ENCODE results near the gene CENPA. TPM values are rescaled to one million over a fixed set of nuclear protein-coding genes. Genes with fewer than 3 reads are reported as not detected.

CENPA gene
- total RNA-seq, 1 donor from 2014 or later: not detected

- DNase-seq (ENCODE audit: low read depth) (peak; percentile 37), FAIRE-seq (peak; percentile 83)
- no peaks in the 10 kb centered on the region for H3K36me3 ChIP-seq (ENCODE audit: control insufficient read depth, insufficient read depth, low read length)
- peaks cover 6% of the 10 kb centered on the region for H3K27me3 ChIP-seq (ENCODE audit: control insufficient read depth, insufficient read depth, low read length)
- H3K4me3 ChIP-seq (ENCODE audit: low read depth, low read length): no peak overlapping the region
- TF ChIP-seq CTCF (IDR thresholded peaks at IDR 0.05; ENCODE audit: insufficient read depth, low read length, severe bottlenecking): peak; percentile 30
Observed at GRCh38 chr2:26840937-26841610, 55.2 kb downstream of the CENPA start.

- Histone ChIP-seq H3K4me3 (ENCODE audit: low read depth, low read length) (no peak overlapping the region), H3K36me3 (ENCODE audit: control insufficient read depth, insufficient read depth, low read length) (no peaks in the 10 kb centered on the region), H3K27me3 (ENCODE audit: control insufficient read depth, insufficient read depth, low read length) (peaks cover 21% of the 10 kb centered on the region)
- DNase-seq (ENCODE audit: low read depth): no peak
- TF ChIP-seq CTCF (IDR thresholded peaks at IDR 0.05; ENCODE audit: insufficient read depth, low read length, severe bottlenecking): no peak
- FAIRE-seq: no peak
Observed at GRCh38 chr2:26843041-26843440, 57.2 kb downstream of the CENPA start.

Other genes with a start within 250 kb of the CENPA start
- not detected in 2 replicates for gene CIB4, start 144.7 kb upstream of the CENPA start, total RNA-seq
- gene KCNK3, start 93.3 kb upstream of the CENPA start, total RNA-seq: not detected in 2 replicates
- gene SLC35F6, start 21.8 kb upstream of the CENPA start, total RNA-seq: 29.2 and 37.1 TPM in 2 replicates
- gene DPYSL5, start 62.1 kb downstream of the CENPA start, total RNA-seq: not detected in 2 replicates
- gene MAPRE3, start 184.6 kb downstream of the CENPA start, total RNA-seq: 1.6 and 2.8 TPM in 2 replicates
- gene TMEM214, start 246.9 kb downstream of the CENPA start, total RNA-seq: 15.8 and 17.3 TPM in 2 replicates

Measured in bronchial epithelial cell (primary cell).